ENCODE data around the gene IVL. TPM values are rescaled to one million over a fixed set of nuclear protein-coding genes. Genes with fewer than 3 reads are reported as not detected.

Gene IVL
- total RNA-seq, 1 experiment from 2014 or later, result not detected

- DNase-seq (ENCODE audit: low read depth, low spot score) (no peak), ATAC-seq (no peak)
- H3K4me3 ChIP-seq (replicated peaks in 1 of 2; ENCODE audit: low read depth in 1 of 2, low read length in 2 of 2), result no peak overlapping the region
- CTCF ChIA-PET, result no interaction called here
- no peak overlapping the region for H3K9ac ChIP-seq (ENCODE audit: low read length)
- H3K4me1 ChIP-seq (ENCODE audit: control insufficient read depth in 1 of 2, insufficient read depth in 2 of 2, low read length in 2 of 2), result peaks cover 0 to 28% of the 10 kb centered on the region in 2 experiments; a peak in 1 of 4 replicates
- no peaks in the 10 kb centered on the region for H3K9me2 ChIP-seq (ENCODE audit: insufficient read depth)
- TF ChIP-seq ZNF274 (IDR thresholded peaks at IDR 0.05; ENCODE audit: low read depth, low read length) (no peak), ATF3 (IDR thresholded peaks at IDR 0.05) (no peak), ZFX (IDR thresholded peaks at IDR 0.05) (no peak), SIN3A (IDR thresholded peaks at IDR 0.05; ENCODE audit: low read depth) (no peak), FOSL1 (IDR thresholded peaks at IDR 0.05; ENCODE audit: low read depth) (no peak), SRF (IDR thresholded peaks at IDR 0.05; ENCODE audit: low read depth) (no peak), CEBPB (IDR thresholded peaks at IDR 0.05; ENCODE audit: low read depth) (no peak), TCF7L2 (IDR thresholded peaks at IDR 0.05; ENCODE audit: borderline replicate concordance, extremely low read depth, insufficient read depth, insufficient read length) (no peak), EZH2phosphoT487 (IDR thresholded peaks at IDR 0.05; ENCODE audit: borderline replicate concordance) (no peak)
- H3K27me3 ChIP-seq (ENCODE audit: insufficient read depth, low read length), result peaks cover 56% of the 10 kb centered on the region; the same call in 1 of the 2 replicates
- H3K27ac ChIP-seq (ENCODE audit: low read depth, low read length), result no peak overlapping the region
- RAD21 ChIA-PET (ENCODE audit: low non-redundant PET in 1 of 2, low total read pairs in 2 of 2, uncharacterized antibody in 2 of 2, unreplicated experiment in 2 of 2), result no interaction called here
- BruUV-seq (replicated peaks), result no TSS peak
- intact Hi-C loops (cut with micrococcal nuclease), result no loop called here
- no peak overlapping the region for H3K4me2 ChIP-seq (ENCODE audit: low read length)
- no peaks in the 10 kb centered on the region for H4K20me1 ChIP-seq (ENCODE audit: insufficient read depth)
- no peaks in the 10 kb centered on the region for H3K79me2 ChIP-seq (ENCODE audit: insufficient read depth, low read length)
- no peaks in the 10 kb centered on the region for H3K9me3 ChIP-seq (ENCODE audit: control insufficient read depth in 1 of 2, insufficient read depth in 1 of 2, low read depth in 1 of 2, low read length in 2 of 2)
- no peak overlapping the region for H2AFZ ChIP-seq (ENCODE audit: low read depth, low read length, poor library complexity, severe bottlenecking)
- H3K36me3 ChIP-seq (ENCODE audit: control insufficient read depth in 1 of 2, insufficient read depth in 2 of 2, low read length in 2 of 2), result no peaks in the 10 kb centered on the region
- POLR2A ChIA-PET, result no interaction called here
Measured at GRCh38 chr1:152904688-152905440, 3.5 kb upstream of the IVL start.

- RAD21 ChIA-PET (ENCODE audit: low non-redundant PET in 1 of 2, low total read pairs in 2 of 2, uncharacterized antibody in 2 of 2, unreplicated experiment in 2 of 2), result no interaction called here
- Histone ChIP-seq H3K27ac (ENCODE audit: low read depth, low read length) (no peak overlapping the region), H2AFZ (ENCODE audit: low read depth, low read length, poor library complexity, severe bottlenecking) (no peak overlapping the region), H3K9ac (ENCODE audit: low read length) (no peak overlapping the region), H3K27me3 (ENCODE audit: insufficient read depth, low read length) (peaks cover 51% of the 10 kb centered on the region; the same call in 1 of the 2 replicates), H3K9me3 (ENCODE audit: control insufficient read depth in 1 of 2, insufficient read depth in 1 of 2, low read depth in 1 of 2, low read length in 2 of 2) (no peaks in the 10 kb centered on the region), H3K4me1 (ENCODE audit: control insufficient read depth in 1 of 2, insufficient read depth in 2 of 2, low read length in 2 of 2) (peaks cover 0 to 28% of the 10 kb centered on the region in 2 experiments; a peak in 1 of 4 replicates), H3K4me2 (ENCODE audit: low read length) (peak overlapping the region; percentile 23; the same call in 1 of the 2 replicates), H3K36me3 (ENCODE audit: control insufficient read depth in 1 of 2, insufficient read depth in 2 of 2, low read length in 2 of 2) (no peaks in the 10 kb centered on the region), H3K79me2 (ENCODE audit: insufficient read depth, low read length) (no peaks in the 10 kb centered on the region), H3K9me2 (ENCODE audit: insufficient read depth) (no peaks in the 10 kb centered on the region), H3K4me3 (replicated peaks in 1 of 2; ENCODE audit: low read depth in 1 of 2, low read length in 2 of 2) (no peak overlapping the region), H4K20me1 (ENCODE audit: insufficient read depth) (no peaks in the 10 kb centered on the region)
- TF ChIP-seq TCF7L2 (IDR thresholded peaks at IDR 0.05; ENCODE audit: borderline replicate concordance, extremely low read depth, insufficient read depth, insufficient read length) (no peak), YY1 (IDR thresholded peaks at IDR 0.05; ENCODE audit: extremely low read depth, insufficient replicate concordance, low read depth, low read length) (no peak), MAX (IDR thresholded peaks at IDR 0.05) (no peak), POLR2AphosphoS5 (IDR thresholded peaks at IDR 0.05; ENCODE audit: low read depth, low read length) (no peak), RAD21 (IDR thresholded peaks at IDR 0.05; ENCODE audit: low read depth) (no peak), EZH2 (IDR thresholded peaks at IDR 0.05) (no peak), JUND (IDR thresholded peaks at IDR 0.05) (no peak), SP1 (IDR thresholded peaks at IDR 0.05; ENCODE audit: low read depth) (no peak), CBX3 (IDR thresholded peaks at IDR 0.05; ENCODE audit: low read depth) (no peak), CEBPB (IDR thresholded peaks at IDR 0.05; ENCODE audit: low read depth) (no peak), ATF3 (IDR thresholded peaks at IDR 0.05) (no peak), FOSL1 (IDR thresholded peaks at IDR 0.05; ENCODE audit: low read depth) (no peak), SRF (IDR thresholded peaks at IDR 0.05; ENCODE audit: low read depth) (no peak), ZNF274 (IDR thresholded peaks at IDR 0.05; ENCODE audit: low read depth, low read length) (no peak)
- POLR2A ChIA-PET, result no interaction called here
- intact Hi-C loops (cut with micrococcal nuclease), result no loop called here
- peak; percentile 84 for ATAC-seq
- peak; percentile 16 for DNase-seq (ENCODE audit: low read depth, low spot score)
- CTCF ChIA-PET, result no interaction called here
- BruUV-seq (replicated peaks), result no TSS peak
Measured at GRCh38 chr1:152906023-152906565, 2.3 kb upstream of the IVL start.

Measured in HCT116 (cell line).